Hematopoietic multipotent progenitor cell treated with erythropoietin and hydrocortisone succinate and interleukin-3 and kit ligand, for 17 days (in vitro differentiated cells): ENCODE measurements around the gene MAS1.
"Not testable (repeated sequence)": the region's sequence is repeated elsewhere in the genome, so short reads cannot be mapped to it uniquely, and the experiment has no call there.

ENCODE experiments used
- DNase-seq: peaks from one replicate; pipeline ENCODE4 v3.0.0-alpha.2; 2015; ENCODE audit warnings: low spot score

MAS1 gene

DNA sequence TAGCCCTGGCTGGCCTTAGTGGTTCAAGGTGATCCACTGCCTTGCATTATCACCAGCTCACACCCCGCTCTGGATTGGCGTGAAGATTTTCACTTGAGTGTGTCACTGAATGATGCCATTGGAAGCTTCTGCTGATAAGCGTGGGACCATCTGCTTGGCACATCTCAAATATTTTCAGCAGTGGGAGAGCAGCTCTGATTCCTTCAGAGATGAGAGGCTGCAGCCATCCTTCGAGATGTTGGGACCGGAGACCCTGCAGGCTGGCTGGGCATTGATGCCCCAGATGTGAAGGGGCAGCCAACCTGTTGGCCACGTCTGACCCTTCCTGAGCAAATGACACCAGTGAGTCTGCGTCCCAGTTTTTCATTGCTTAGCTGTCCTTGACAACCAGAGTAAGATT is at the start of gene MAS1:
Gene MAS1 (plus strand): TSS at position 197 of the 400 bp plus-strand sequence. CDS start 15,968 bp downstream, outside the sequence.
- DNase-seq, result no peak

DNA sequence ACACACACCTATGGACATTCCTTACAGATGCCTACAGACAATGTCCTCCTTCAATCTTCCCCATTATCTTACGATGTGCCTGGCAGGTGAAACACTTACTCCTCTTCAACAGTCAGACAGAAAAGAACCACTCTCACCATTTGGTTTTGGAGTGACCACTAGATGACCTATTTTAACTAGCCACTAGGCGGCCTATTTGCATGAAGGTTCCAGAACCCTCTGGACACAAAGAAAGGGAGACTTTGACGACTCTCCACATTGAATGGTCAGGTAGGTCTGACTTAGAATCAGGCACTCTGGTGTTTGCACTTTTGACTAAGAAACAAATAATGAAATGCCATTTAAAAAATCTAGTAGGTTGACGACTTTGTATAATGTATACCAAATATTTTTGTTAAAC is 48.8 kb upstream of the MAS1 start:
- peak; percentile 22 for DNase-seq

DNA sequence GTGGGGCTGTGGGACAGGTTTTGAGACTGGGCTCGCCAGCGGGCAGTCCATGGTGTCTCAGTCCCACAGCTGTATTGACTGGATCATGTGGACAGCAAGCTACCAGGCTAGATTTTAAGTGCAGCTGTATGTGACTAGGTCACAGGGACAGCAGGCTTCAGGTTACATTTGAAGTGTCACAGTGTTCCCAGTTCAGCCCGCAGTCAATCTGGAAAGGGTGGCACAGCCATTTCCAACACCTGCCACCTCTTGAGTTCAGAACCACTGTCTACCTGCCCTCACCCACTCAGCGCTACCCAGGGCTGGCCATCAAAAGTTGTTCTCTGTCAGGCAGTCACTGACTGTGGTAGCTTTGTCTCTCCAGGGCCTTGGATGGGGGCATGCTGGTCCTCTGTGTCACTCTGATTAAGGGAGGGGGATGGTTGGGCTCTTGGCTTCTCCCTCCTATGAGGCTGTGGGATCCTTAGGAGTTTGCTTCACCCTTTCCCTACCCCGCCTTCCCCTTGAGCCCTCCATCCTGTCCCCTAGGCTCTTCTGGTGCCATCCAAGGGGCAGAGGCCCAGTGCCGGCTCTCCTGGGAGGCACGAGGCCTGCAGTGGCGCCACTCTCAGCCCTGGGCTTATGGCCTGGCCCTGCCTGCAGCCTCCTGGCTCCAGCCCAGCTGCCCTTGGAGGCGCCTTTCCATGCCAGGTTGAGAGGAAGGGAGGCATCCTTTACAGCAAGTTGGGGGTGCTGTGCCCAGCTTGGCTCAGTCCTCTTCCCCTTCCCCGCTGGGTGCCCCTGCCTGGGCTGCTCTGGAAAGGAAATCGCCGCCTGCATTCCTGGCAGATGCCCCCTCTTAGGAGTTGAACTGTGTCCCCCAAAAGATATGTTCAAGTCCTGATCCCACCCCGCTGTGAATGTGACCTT is 45.8 kb upstream of the MAS1 start:
- no peak for DNase-seq

DNA sequence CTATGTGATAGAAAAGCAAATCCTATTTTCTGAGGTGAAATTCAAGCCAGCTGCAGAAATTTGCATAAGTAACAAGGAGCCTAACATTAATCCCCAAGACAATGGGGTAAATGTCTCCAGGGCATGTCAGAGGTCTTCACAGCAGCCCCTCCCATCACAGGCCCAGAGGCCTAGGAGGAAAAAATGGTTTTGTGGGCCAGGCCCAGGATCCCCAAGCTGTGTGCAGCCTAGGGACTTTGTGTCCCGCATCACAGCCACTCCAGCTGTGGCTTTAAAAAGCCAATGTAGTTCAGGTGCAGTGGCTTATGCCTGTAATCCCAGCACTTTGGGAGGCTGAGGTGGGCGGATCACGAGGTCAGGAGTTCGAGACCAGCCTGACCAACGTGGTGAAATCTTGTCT is 42.2 kb upstream of the MAS1 start:
- not testable (repeated sequence) for DNase-seq

GRCh38 chr6:159849851-159850250 is 40.9 kb upstream of the MAS1 start:
- DNase-seq, result not testable (repeated sequence)

DNA sequence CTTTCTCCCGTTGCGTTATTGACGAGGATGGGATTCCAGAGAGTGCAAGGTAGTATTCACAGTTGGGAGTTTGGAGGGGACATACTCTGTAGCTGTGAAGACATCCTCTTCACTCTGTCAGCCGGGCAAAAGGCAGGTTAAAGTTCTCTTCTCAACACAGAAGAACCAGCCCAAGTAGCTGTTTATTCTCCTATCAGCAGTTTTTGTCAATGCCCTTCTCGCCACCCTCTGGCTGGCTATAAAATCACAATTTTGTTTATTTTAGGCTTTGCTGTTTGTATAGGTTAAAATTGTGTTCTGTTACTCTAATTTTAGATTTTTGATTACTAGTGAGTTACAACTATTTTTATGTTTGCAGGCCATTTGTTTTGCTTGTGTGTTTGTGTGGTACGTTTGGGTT is 37.9 kb upstream of the MAS1 start:
- DNase-seq, result peak; percentile 20

DNA sequence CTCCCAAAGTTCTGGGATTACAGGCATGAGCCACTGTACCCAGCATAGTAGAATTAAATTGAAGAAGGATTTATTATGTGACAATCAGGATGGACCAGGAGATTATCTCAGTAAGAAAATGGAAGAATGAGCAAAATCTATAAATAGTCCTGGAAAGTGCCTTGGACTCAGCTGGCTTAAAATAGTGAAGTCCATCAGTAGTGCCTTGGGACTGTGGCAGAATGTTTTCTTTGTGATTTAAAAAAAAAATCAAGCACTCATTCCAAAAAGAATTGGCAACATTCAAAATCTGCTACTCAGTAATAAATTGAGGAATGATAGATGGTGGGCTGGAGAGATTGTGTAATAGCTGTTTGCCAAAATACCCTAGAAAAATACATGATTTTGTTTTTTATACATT is 37.0 kb upstream of the MAS1 start:
- DNase-seq, result no peak

GRCh38 chr6:159854959-159855358 is 35.8 kb upstream of the MAS1 start:
- DNase-seq, result no peak

- no peak for DNase-seq
Measured at GRCh38 chr6:159858259-159858658, 32.5 kb upstream of the MAS1 start.

- DNase-seq, result no peak
Measured at GRCh38 chr6:159860482-159860881, 30.3 kb upstream of the MAS1 start.

DNA sequence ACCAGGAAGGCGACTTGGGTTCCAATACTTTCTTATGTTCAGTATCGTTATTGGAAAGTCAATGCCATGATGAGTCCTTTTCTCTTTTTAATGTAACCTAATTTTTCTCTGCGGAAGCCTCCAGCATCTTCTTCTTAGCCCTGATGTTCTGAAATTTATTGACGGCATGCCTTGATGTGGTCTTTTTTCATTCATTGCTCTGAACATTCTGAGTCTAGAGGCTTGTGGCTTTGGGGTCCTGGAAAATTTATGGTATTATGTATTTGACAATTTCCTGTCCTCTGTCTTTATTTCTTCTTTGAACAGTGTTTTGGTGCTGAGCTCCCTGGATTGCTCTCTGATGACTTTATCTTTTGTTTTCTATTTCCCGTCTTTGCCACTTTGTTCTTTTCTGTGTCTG is 28.7 kb upstream of the MAS1 start:
- DNase-seq, result no peak

GRCh38 chr6:159863341-159863740 is 27.4 kb upstream of the MAS1 start:
- peak; percentile 63 for DNase-seq

GRCh38 chr6:159865226-159865920 is 25.4 kb upstream of the MAS1 start:
- DNase-seq, result no peak

DNA sequence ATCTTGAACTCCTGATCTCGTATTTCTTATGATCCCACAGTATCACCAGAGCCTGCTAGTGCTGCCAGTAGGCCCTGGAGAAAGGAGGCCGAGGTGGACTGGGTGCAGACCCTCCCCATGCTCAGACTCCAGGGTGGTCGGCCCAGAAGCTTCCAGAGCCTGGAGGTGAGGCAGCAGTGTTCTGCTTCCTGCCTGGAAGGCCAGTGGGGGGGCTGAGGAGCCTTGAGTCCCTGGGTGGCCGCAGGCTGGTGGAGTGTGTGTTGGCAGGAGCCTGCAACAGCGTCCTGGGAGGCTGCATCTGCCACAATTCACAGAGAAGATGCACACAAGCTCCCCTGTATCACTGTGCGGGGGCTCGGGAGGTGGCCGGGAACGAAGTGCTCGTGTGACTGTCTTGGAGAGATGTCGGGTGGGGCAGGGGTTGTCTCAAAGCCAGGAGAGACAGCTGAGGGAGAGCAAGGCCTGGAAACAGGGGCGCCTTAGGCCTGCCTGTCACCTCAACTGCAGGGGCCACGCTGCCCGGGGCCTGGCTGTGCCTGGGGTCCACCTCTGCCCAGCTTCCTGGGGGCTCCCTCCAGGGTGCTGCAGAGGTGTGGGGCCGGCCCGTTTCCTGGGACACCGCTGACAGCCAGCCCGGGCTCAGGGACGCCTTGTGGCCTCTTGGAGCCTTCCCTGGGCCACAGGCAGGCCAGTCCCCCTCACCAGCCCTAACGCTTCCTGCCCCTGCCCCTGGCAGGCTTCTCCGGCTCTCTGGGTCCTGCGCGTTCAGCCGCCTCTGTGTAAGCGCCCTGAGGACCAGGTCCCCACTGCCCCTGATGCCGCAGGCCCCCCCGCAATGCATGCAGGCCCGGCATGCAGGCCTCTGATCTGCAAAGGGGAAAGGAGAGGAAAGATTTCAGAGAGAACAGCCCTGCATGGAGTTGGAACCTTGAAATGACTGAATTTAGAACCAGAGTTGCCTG is 24.2 kb upstream of the MAS1 start:
- DNase-seq, result no peak

- no peak for DNase-seq
Measured at GRCh38 chr6:159871241-159871640, 19.5 kb upstream of the MAS1 start.

DNA sequence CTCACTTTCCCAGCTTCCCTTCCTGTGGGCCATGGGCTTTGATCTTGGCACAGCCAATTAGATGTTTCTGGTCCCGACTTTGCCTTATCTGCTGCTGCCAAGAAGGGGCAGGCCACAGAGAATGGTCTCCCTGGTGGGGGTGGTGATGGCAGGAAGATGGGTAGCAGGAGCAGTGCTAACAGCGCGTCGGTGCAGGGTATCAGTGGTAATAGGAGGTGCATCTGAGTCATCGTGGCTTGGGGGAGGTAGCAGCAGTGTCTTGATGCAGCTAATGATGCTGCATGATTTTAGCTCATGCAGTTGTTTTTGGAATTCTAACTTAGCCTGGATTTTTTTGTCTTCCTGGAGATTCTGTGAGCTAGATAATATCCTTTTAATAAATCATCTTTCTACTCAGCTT is 18.9 kb upstream of the MAS1 start:
- no peak for DNase-seq

- DNase-seq, result no peak
Measured at GRCh38 chr6:159874435-159874834, 16.4 kb upstream of the MAS1 start.

GRCh38 chr6:159875194-159875593 is 15.6 kb upstream of the MAS1 start:
- DNase-seq, result no peak

GRCh38 chr6:159876242-159876641 is 14.5 kb upstream of the MAS1 start:
- no peak for DNase-seq

- DNase-seq, result no peak
Measured at GRCh38 chr6:159877256-159877808, 13.5 kb upstream of the MAS1 start.

DNA sequence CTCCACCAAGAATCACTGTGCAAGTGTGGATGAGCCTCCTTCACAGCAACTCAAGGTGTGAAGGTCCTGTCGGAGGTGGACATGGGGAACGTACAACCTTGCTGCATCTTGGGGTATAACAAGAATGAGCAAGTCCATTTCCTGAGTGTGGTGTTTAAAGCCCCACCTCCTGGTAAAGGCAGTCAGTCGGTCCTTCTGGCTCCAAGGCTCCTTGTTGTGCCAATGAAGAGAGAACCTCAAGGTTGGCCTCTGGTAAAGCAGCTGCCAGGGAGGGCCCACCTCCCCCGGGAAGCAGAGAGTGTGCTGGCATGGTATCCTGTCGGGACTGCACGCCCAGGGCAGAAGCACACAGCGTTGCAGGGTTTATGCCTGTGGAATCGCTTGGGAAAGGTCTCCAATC is 12.4 kb upstream of the MAS1 start:
- DNase-seq, result no peak

GRCh38 chr6:159879856-159880255 is 10.9 kb upstream of the MAS1 start:
- DNase-seq, result no peak
